Hypothalamus (tissue), 51 donors: Measurements from ENCODE around the gene KLHL3.

Experiments
- DNase-seq, 51 donors: peaks; one replicate each; lab custom pipeline; 2025; lab: John Stamatoyannopoulos, UW

KLHL3 gene

DNA sequence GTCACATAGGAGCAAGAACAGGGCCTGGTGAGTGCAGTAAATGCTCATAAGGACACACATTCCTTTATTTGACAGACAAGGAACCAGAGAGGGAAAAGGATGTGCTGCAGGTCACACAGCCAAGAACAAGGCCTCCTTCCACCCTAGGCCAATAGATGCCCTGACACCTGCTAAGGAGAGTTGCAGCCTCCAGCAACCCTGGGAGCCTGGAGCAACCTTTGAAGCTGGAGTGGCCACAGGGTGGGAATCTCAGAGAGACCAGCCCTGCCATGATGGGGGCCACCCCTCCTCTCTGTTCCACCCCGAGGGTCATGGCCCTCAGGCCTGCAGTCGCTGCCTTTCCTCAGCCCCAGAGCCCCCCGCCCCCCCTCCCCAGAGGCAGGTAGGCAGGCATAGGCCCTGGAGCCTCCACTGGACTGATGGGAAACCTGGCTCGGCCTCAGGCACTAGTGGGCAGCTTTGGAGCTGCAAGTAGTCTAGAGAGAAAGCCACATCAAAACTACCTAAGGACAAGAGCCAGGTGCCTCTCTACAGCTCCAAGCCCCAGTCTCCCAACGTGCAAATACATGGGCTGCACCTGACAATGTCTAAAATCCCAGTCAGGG, 120.6 kb downstream of the KLHL3 start:
- no peak for DNase-seq

GRCh38 chr5:137613554-137614265, 122.2 kb downstream of the KLHL3 start:
- peak in 1 of 51 donors; percentile 57 for DNase-seq

DNA sequence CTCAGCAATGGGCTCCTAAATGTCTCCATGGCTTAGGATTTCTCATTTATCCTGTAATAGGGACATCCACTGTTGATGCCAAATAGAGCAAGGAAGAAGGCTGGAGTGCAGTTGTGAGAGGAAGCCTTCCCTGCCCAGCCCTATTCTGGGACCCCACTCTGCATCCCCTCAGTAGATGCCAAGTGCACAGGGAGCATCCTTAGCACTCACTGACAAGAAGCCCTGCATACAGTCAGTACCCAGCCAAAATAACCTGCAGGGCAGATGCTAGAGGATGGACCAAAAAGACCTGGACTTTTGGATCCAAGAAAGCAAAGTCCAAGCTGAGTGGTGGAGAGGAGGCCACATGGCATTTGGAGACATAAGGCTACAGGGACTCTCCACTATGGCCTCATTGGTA, 123.3 kb downstream of the KLHL3 start:
- DNase-seq, result no peak

GRCh38 chr5:137611794-137612435, 124.0 kb downstream of the KLHL3 start:
- no peak for DNase-seq

DNA sequence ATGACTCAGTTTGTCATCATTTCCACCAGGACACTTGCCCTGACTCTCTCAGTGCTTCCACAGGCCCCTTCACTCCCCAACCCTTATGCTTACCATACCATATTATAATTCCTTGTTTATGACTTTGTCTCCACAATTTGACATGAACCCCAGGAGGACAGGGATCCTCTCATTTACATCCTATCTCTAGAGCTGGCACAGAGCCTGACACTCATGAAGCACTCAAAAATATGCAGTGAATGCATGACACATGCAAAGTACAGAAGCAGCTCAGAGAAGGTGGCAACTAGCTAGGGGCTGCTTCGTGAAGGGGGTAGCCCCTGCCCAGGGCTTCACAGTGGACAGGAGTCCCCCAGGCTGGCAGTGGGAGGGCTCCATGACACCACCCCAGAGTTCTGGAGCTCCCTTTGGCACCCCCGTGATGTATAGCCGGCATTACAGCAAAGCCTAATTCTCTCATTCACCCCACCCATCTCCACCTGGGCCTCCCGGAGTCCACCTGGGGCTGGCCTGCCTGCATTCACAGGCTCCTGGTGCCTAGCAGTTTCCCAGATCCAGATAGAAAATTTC, 124.8 kb downstream of the KLHL3 start:
- DNase-seq, result no peak

- no peak for DNase-seq
These were observed 125.3 kb downstream of the KLHL3 start for GRCh38 chr5:137610598-137610997.

DNA sequence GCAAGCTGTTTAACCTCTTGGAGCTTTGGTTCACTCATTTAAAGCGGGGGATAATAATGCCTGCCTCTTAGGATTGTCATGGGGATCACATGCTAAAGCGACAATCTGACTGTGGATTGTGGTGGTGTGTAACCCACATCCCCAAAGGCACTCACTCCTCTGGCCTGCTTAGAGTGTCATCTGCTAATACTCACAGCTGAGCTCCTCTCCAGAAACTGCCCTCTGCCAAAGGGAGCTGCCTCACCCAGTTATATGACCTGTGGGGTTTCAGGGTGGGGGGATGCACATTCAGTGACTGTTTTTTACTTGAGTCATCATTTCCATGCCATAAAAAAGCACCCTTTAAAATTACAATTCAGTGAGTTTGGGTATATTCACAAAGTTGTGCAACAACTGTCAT, 126.8 kb downstream of the KLHL3 start:
- no peak for DNase-seq

GRCh38 chr5:137607771-137608170, 128.1 kb downstream of the KLHL3 start:
- DNase-seq, result no peak

GRCh38 chr5:137606401-137606800, 129.5 kb downstream of the KLHL3 start:
- no peak for DNase-seq

DNA sequence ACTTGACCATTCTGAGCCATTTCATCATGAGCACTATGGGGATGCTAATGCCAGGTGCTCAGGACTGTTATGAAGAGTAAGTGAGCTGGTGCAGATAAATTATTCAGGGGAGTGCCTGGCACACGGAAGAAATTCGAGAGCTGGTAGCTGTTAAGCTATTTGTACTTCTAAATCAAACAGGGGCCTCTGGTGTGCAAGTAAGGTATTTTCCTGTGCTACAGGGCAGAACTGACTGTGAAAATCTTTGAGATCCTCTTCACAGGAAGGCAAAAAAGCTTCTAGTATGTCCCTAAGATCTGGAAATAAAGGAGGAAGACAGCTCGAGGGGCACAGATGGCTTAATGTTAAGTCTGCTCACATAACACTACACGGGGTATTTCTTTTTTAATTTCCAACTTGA, 130.5 kb downstream of the KLHL3 start:
- DNase-seq, result no peak

- DNase-seq, result no peak
These were observed 131.4 kb downstream of the KLHL3 start for GRCh38 chr5:137604348-137605095.

DNA sequence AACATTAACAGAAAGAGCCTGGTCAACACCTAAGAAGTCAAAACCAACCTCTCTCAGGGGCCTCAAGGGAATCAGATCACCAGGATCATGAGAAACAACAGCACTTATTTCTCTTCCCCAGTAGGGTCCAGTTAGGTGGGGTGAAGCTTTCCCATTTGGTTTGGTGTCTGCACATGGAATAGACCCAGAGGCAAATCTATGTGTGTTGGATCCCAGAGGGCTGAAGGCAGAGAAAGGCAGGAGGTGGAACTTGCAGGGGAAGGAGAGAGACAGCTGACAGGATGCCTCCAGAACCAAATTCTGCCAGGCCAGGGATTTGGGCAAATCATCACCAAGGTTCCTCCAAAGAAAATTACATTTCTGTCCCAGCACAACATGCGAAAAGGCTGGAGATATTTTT, 132.0 kb downstream of the KLHL3 start:
- no peak for DNase-seq

GRCh38 chr5:137603356-137603755, 132.5 kb downstream of the KLHL3 start:
- DNase-seq, result no peak

DNA sequence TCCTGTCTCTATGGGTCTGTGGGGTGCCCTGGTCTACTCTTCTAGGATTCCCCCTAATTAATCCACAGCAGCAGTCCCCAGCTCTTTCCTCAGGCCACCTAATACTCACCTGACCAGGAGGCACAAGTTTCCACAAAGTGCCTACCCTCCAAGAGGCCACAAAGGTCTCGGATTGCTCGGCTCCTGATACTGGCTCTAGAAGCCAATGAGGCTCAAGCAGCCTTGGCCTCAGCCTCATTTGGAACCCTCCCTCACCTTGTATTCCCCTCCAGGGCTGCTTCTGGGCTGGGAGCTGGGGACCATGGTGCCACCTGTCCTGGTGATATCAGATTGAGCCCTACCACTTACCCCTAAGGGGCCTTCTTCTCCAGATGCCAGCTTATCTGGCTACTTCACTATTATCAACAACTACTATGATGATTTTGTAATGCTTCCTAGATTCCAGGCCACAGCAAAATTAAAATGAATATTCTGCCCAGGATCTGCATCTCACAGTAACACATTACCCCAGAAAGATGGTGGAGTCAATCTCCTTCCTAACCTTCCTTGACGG, 133.1 kb downstream of the KLHL3 start:
- DNase-seq, result no peak

GRCh38 chr5:137600721-137601360, 135.0 kb downstream of the KLHL3 start:
- no peak for DNase-seq

DNA sequence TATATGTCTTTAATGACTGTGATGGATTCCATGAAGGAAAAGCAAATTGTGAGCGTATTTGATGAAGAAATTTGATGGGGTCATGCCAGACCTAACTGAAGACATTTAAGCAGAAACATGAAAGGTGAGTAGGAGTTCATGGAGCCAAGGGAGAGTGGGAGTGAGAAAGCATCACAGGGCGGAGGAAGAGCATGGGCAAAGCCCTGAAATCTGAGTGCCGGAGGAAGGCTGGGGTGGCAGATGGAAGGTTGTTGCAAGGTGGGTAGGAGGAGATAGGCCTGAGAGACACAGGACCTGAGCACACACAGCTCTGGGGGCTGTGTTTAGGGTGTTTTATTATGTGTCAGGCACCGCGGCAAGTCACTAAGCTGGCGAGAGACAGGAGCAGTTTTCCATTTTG, 136.4 kb downstream of the KLHL3 start:
- DNase-seq, result no peak

GRCh38 chr5:137598399-137598798, 137.5 kb downstream of the KLHL3 start:
- DNase-seq, result no peak

DNA sequence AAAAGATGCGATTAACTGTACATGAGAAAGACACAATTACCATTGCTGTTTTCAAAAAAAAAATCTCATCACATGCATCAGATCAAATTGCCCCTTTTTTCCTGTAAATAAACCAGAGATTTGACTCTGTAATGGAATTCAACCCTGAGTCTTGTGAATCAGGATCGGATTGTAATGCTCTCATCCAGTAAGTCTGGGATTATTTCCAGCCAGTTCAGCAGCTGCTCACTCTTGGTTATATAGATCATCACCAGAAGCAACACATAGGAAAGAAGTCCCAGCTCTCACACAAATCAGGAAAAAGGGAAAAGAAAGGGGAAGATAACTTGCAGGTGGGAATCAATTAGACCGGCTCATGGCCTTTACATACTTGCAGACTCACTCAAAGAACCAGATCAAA, 138.9 kb downstream of the KLHL3 start:
- no peak for DNase-seq

DNA sequence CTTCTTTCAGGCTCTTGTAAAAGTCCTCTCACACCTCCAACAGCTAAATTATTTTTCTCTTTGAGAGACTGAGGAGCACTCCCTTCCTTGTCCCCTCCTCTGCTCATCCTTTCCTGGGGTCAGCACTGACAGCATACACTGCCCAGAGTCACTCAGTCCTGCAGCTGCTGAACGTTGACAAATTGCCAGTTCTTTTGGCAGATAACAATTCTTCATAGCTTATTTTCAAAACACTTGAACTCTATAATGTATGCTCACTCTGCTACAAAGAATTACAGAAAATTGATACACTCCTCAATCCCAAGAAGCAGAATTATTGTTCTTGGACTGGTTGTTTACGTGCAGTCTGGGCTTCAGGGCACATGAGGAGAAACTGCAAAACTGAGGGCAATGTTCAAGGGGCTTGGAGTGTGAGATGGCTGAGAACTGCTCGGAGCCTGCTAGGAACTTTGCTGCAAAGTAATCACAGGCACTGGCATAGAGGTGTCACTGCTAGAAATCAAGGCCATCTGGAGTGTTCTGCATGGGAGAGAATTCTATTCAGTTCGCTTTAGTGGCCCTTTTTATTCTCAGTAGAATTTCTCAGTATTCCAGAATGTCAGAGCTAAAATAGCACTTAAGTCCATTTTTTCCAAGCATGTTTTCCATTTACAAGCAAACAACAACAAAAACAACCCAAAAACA, 140.4 kb downstream of the KLHL3 start:
- no peak for DNase-seq

- no peak for DNase-seq
These were observed 141.2 kb downstream of the KLHL3 start for GRCh38 chr5:137594717-137595116.
